AG20443 (cell line): Measurements from ENCODE around the gene OGFOD2.
"Not testable (repeated sequence)": the region's sequence is repeated elsewhere in the genome, so short reads cannot be mapped to it uniquely, and the experiment has no call there.

Experiments used
- DNase-seq: peaks from one replicate; pipeline ENCODE4 v3.0.0; 2012; ENCODE audit warnings: low spot score, mixed read lengths

Gene OGFOD2

GRCh38 chr12:123005081-123005626 is 30.1 kb downstream of the OGFOD2 start:
- DNase-seq: no peak

- DNase-seq: no peak
These were observed 31.9 kb downstream of the OGFOD2 start for GRCh38 chr12:123006977-123007376.

GRCh38 chr12:123010110-123010509 is 35.1 kb downstream of the OGFOD2 start:
- DNase-seq: no peak

- DNase-seq: no peak
These were observed 35.6 kb downstream of the OGFOD2 start for GRCh38 chr12:123010681-123011080.

- no peak for DNase-seq
These were observed 36.7 kb downstream of the OGFOD2 start for GRCh38 chr12:123011701-123012100.

- DNase-seq: no peak
These were observed 38.4 kb downstream of the OGFOD2 start for GRCh38 chr12:123013185-123014095.

GRCh38 chr12:123014473-123014872 is 39.4 kb downstream of the OGFOD2 start:
- DNase-seq: not testable (repeated sequence)

GRCh38 chr12:123017753-123018152 is 42.7 kb downstream of the OGFOD2 start:
- no peak for DNase-seq

GRCh38 chr12:123019841-123020138 is 44.7 kb downstream of the OGFOD2 start:
- DNase-seq: no peak

GRCh38 chr12:123021688-123022604 is 46.9 kb downstream of the OGFOD2 start:
- DNase-seq: no peak

GRCh38 chr12:123022846-123023245 is 47.8 kb downstream of the OGFOD2 start:
- no peak for DNase-seq

- DNase-seq: no peak
These were observed 49.9 kb downstream of the OGFOD2 start for GRCh38 chr12:123024819-123025391.

- no peak for DNase-seq
These were observed 51.2 kb downstream of the OGFOD2 start for GRCh38 chr12:123026094-123026853.

- DNase-seq: no peak
These were observed 52.8 kb downstream of the OGFOD2 start for GRCh38 chr12:123027726-123028445.

GRCh38 chr12:123028475-123028874 is 53.4 kb downstream of the OGFOD2 start:
- DNase-seq: no peak

GRCh38 chr12:123029550-123029949 is 54.5 kb downstream of the OGFOD2 start:
- DNase-seq: no peak
